ENCODE data around the gene CLASP2.
"Not testable (repeated sequence)": the region's sequence is repeated elsewhere in the genome, so short reads cannot be mapped to it uniquely, and the experiment has no call there.

Gene CLASP2

GRCh38 chr3:33456756-33457155, 261.3 kb downstream of the CLASP2 start:
- DNase-seq, result no peak
- TF ChIP-seq CTCF (IDR thresholded peaks at IDR 0.05; ENCODE audit: low read depth, low read length), result no peak
- H3K27me3 ChIP-seq, result no peaks in the 10 kb centered on the region
- H3K4me1 ChIP-seq, result no peaks in the 10 kb centered on the region
- no peaks in the 10 kb centered on the region for H3K9me3 ChIP-seq
- H3K36me3 ChIP-seq, result no peaks in the 10 kb centered on the region
- no peak overlapping the region for H3K4me3 ChIP-seq (ENCODE audit: low read depth, low read length)

- no peaks in the 10 kb centered on the region for H3K4me1 ChIP-seq
- H3K4me3 ChIP-seq (ENCODE audit: low read depth, low read length), result no peak overlapping the region
- DNase-seq, result no peak
- H3K9me3 ChIP-seq, result no peaks in the 10 kb centered on the region
- no peaks in the 10 kb centered on the region for H3K36me3 ChIP-seq
- H3K27me3 ChIP-seq, result no peaks in the 10 kb centered on the region
- no peak for TF ChIP-seq CTCF (IDR thresholded peaks at IDR 0.05; ENCODE audit: low read depth, low read length)
These were observed 264.7 kb downstream of the CLASP2 start for GRCh38 chr3:33453331-33453761.

GRCh38 chr3:33451994-33452393, 266.1 kb downstream of the CLASP2 start:
- DNase-seq; H3K27me3 ChIP-seq; H3K9me3 ChIP-seq; H3K36me3 ChIP-seq; H3K4me1 ChIP-seq; H3K4me3 ChIP-seq (ENCODE audit: low read depth, low read length): not testable (repeated sequence)

- Histone ChIP-seq H3K27me3 (no peaks in the 10 kb centered on the region), H3K36me3 (no peaks in the 10 kb centered on the region), H3K4me1 (no peaks in the 10 kb centered on the region), H3K9me3 (no peaks in the 10 kb centered on the region), H3K4me3 (ENCODE audit: low read depth, low read length) (peak overlapping the region; percentile 61)
- no peak for DNase-seq
- TF ChIP-seq CTCF (IDR thresholded peaks at IDR 0.05; ENCODE audit: low read depth, low read length), result no peak
These were observed 270.1 kb downstream of the CLASP2 start for GRCh38 chr3:33447958-33448357.

- not testable (repeated sequence) for H3K9me3 ChIP-seq, H3K36me3 ChIP-seq, H3K27me3 ChIP-seq, H3K4me1 ChIP-seq
- DNase-seq, result peak; percentile 23
- H3K4me3 ChIP-seq (ENCODE audit: low read depth, low read length), result peak overlapping the region; percentile 61
These were observed 270.8 kb downstream of the CLASP2 start for GRCh38 chr3:33447256-33447625.

All from BE2C (cell line).